ENCODE data around the gene LMNTD2.
A peak's percentile ranks its signal among the peaks of the same experiment; 100 is the strongest.
"Not testable (repeated sequence)": the region's sequence is repeated elsewhere in the genome, so short reads cannot be mapped to it uniquely, and the experiment has no call there.

Gene LMNTD2

DNA sequence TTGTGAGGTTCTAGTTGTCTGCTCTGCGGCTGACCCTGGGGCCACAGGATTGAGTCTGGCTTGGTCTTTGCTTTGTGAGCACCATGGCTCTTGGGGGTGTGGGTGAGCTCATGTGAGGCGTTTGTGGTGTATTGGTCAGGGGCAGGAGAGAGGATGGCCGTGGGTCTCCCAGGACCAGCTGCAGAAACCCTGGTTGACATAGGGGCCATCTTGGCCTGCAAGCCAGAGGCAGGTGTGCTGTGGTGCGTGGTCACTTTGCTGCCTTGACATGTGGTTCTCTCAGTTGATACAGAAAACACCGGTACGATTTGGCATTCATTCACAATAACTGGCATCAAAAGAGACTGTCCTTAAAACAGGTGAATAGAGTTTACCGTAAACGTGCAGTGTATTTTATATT lies 27.0 kb upstream of the LMNTD2 start:
- no peak for DNase-seq

GRCh38 chr11:586376-587316 lies 26.1 kb upstream of the LMNTD2 start:
- DNase-seq, result no peak

DNA sequence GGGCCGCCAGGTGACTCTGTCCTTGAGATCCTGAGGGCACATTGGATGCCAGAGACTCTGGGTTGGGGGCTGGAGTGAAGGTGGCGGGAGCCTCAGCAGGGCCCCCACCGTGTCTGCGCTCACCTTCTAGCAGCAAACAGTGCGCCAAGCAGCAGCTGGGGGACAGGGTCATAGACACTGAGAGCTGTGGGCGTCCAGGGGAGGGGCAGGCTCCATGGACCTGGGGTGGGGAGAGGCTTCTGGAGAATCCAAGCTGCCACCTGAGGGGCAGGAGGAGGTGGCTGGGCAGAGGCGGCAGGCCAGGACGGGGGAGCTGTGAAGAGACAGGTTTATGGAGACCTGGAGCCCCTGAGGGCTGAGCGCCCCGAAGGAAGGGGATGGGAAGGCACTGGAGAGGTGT lies 23.7 kb upstream of the LMNTD2 start:
- DNase-seq, result no peak

GRCh38 chr11:581752-582151 lies 21.2 kb upstream of the LMNTD2 start:
- DNase-seq, result no peak

- DNase-seq, result no peak
These were observed 20.8 kb upstream of the LMNTD2 start for GRCh38 chr11:581342-581741.

GRCh38 chr11:579830-580601 lies 19.5 kb upstream of the LMNTD2 start:
- no peak for DNase-seq

- DNase-seq, result no peak
These were observed 17.9 kb upstream of the LMNTD2 start for GRCh38 chr11:578276-579035.

DNA sequence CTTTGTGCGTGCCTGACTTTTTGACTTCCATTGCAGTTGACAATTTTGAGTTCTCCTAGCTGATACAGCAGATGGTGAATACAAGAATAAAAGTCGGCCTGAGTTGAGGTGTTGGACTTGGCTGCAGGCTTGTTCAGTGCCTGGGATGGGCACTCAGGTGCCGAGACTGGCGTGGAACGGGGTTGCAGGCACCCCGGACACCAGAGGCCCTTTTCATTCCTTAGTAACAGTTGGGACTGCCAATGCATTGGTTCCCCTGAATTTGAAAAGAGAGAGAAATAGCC lies 17.0 kb upstream of the LMNTD2 start:
- DNase-seq, result no peak

DNA sequence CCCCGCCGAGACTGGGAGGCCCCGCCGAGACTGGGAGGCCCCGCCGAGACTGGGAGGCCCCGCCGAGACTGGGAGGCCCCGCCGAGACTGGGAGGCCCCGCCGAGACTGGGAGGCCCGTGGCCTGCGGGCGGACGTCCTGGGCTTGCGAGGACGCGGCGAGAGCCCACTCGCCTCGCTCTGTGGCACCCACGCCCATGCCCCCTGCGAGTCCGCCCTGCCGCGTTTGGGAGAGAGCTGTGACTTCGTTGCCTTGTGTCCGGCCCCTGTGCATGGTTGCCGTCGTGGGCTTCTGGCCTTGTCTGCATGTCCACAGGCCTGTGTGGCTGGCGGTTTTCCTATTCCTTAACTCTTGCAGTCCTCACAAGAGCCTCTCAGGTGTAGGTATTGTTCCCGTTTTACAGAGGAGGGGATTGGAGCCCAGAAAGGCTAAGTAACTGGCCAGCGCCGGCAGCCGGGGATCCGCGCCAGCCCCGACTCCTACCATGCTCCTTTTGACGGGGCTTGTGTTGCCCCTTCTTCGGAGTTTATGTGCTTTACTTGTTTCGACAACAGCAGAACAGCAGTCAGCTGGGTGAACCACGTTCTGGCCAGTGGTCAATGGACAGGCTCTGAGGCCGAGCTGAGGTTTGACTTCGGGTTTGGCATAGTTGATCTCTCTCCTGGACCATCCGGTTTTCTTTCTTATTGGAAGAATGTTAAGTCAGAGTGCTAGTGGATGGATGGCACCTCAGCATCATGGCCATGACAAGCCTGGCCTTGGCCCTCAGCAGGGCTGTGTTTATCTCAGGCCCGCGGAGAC lies 16.5 kb upstream of the LMNTD2 start:
- no peak for DNase-seq

DNA sequence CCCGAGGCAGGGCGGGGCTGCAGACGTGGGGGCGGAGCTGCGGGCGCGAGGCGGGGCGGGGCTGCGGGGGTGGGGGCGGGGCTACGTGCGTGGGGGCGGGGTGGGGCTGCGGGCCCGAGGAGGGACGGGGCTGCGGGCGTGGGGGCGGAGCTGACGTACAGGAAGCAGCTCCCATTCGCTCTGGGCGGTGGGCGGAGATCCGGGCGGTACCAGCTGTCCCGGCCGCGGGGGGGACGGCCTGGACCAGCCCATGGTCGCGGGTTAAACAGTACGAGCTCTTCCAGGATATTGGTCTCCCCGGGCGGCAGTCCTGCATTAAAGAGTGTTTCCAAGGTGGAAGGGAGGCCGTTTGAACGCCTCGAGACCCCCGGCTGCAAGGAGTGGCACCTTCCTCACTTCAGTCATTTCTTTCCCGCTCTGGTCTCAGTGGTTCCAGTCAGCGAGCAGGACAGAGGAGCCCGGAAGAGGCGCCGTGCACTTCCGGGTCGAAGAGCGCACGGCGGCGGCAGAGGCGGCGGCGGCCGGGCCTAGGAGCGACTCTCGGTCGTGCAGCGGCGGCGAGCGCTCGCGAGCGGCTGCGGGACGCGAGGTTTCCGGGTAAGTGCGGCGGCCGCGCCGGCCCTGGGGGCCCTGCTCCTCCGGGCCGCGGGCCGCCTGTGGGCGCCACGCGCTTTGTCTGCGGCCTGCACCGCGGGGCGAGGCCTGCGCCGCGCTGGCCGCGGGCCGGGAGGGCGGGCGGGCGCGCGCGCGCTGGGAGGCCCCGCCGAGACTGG lies 15.6 kb upstream of the LMNTD2 start, which contains the start of gene PHRF1:
Gene PHRF1 (plus strand): TSS at position 475 of the 773 bp plus-strand sequence. CDS start 5,043 bp downstream, outside the sequence.
- peak; percentile 95 for DNase-seq

- no peak for DNase-seq
These were observed 14.9 kb upstream of the LMNTD2 start for GRCh38 chr11:575313-575995.

GRCh38 chr11:574632-575312 lies 14.2 kb upstream of the LMNTD2 start:
- no peak for DNase-seq

DNA sequence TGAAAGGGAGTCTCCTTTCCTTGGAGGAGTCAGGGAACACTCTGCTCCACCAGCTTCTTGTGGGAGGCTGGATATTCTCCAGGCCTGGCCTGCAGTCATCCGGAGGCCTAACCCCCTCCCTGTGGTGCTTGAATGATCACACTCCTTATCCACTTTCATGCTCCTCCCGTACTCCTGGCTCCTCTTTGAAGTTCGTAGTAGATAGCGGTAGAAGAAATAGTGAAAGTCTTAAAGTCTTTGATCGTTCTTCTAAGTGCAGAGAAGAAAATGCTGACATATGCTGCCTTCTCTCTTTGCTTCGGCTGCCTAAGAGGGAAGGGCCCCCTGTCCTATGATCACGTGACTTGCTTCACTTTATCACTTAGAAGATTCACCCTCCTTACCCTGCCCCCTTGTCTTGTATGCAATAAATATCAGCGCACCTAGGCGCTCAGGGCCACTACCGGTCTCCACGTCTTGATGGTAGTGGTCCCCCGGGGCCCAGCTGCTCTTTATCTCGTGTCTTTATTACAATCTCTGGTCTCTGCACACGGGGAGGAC lies 13.6 kb upstream of the LMNTD2 start:
- DNase-seq, result not testable (repeated sequence)

- no peak for DNase-seq
These were observed 12.7 kb upstream of the LMNTD2 start for GRCh38 chr11:573146-573759.

GRCh38 chr11:571802-572185 lies 11.3 kb upstream of the LMNTD2 start:
- no peak for DNase-seq

GRCh38 chr11:569158-569885 lies 8.8 kb upstream of the LMNTD2 start:
- DNase-seq, result no peak

GRCh38 chr11:568306-569157 lies 8.0 kb upstream of the LMNTD2 start:
- peak; percentile 87 for DNase-seq

All from activated CD4-positive, alpha-beta T cell treated with anti-CD3 and anti-CD28 coated beads for 1 hour (primary cell).